GM10266 (cell line): ENCODE data around the gene HCN2.
A peak's percentile ranks its signal among the peaks of the same experiment; 100 is the strongest.
"Not testable (repeated sequence)": the region's sequence is repeated elsewhere in the genome, so short reads cannot be mapped to it uniquely, and the experiment has no call there.

Experiments
- DNase-seq: peaks from one replicate; pipeline ENCODE4 v3.0.0; 2012; ENCODE audit errors: extremely low spot score
- TF ChIP-seq, protein P1 (sequence below): IDR thresholded peaks from 2 replicates; pipeline ENCODE4 v1.5.1; 2012; ENCODE audit warnings: mild to moderate bottlenecking, low read depth; ENCODE audit not compliant: control insufficient read depth, insufficient read depth; ENCODE audit errors: missing control alignments

Gene HCN2

DNA sequence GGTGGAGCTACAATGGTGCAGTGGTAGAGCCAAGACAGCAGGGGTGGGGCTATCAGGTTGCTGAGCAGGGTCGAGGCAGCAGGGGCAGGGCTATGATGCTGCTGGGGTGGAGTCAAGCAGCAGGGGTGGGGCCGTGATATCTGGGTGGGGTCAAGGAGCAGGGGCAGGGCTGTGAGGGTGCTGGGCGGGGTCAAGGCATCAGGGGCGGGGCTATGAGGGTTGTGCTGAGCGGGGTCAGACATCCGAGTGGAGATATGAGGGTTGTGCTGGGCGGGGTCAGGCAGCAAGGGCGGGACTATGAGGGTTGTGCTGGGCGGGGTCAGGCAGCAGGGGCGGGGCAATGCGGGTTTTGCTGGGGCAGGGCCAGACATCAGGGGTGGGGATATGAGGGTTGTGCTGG is 14.7 kb downstream of the HCN2 start:
- peak; percentile 69 for DNase-seq
- TF ChIP-seq, protein P1, sequence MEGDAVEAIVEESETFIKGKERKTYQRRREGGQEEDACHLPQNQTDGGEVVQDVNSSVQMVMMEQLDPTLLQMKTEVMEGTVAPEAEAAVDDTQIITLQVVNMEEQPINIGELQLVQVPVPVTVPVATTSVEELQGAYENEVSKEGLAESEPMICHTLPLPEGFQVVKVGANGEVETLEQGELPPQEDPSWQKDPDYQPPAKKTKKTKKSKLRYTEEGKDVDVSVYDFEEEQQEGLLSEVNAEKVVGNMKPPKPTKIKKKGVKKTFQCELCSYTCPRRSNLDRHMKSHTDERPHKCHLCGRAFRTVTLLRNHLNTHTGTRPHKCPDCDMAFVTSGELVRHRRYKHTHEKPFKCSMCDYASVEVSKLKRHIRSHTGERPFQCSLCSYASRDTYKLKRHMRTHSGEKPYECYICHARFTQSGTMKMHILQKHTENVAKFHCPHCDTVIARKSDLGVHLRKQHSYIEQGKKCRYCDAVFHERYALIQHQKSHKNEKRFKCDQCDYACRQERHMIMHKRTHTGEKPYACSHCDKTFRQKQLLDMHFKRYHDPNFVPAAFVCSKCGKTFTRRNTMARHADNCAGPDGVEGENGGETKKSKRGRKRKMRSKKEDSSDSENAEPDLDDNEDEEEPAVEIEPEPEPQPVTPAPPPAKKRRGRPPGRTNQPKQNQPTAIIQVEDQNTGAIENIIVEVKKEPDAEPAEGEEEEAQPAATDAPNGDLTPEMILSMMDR = no peak

DNA sequence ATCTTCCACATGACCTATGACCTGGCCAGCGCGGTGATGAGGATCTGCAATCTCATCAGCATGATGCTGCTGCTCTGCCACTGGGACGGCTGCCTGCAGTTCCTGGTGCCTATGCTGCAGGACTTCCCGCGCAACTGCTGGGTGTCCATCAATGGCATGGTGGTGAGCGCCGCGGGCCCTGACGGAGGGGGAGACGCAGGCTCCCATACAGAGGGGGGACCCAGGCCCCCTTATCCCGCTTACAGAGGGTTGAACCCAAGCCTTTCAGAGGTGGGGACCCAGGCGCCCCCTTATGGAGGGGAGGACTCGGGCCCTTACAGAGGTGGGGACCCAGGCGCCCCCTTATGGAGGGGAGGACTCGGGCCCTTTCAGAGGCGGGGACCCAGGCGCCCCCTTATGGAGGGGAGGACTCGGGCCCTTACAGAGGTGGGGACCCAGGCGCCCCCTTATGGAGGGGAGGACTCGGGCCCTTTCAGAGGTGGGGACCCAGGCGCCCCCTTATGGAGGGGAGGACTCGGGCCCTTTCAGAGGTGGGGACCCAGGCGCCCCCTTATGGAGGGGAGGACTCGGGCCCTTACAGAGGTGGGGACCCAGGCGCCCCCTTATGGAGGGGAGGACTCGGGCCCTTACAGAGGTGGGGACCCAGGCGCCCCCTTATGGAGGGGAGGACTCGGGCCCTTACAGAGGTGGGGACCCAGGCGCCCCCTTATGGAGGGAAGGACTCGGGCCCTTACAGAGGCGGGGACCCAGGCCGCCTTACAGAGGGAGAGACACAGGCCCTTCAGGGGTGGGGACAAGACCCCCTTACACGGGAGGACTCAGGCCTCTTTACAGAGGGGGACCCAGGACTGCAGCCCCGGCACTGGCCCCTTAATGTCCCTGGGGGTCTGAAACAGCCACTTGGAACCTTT is 15.6 kb downstream of the HCN2 start:
- TF ChIP-seq, protein P1 = peak; percentile 12
- DNase-seq = not testable (repeated sequence)

GRCh38 chr19:607301-608154 is 17.8 kb downstream of the HCN2 start:
- no peak for DNase-seq
- TF ChIP-seq, protein P1 = no peak

GRCh38 chr19:608155-609003 is 18.7 kb downstream of the HCN2 start:
- no peak for DNase-seq
- TF ChIP-seq, protein P1 = no peak

GRCh38 chr19:609004-609346 is 19.3 kb downstream of the HCN2 start:
- DNase-seq = no peak
- TF ChIP-seq, protein P1 = no peak

DNA sequence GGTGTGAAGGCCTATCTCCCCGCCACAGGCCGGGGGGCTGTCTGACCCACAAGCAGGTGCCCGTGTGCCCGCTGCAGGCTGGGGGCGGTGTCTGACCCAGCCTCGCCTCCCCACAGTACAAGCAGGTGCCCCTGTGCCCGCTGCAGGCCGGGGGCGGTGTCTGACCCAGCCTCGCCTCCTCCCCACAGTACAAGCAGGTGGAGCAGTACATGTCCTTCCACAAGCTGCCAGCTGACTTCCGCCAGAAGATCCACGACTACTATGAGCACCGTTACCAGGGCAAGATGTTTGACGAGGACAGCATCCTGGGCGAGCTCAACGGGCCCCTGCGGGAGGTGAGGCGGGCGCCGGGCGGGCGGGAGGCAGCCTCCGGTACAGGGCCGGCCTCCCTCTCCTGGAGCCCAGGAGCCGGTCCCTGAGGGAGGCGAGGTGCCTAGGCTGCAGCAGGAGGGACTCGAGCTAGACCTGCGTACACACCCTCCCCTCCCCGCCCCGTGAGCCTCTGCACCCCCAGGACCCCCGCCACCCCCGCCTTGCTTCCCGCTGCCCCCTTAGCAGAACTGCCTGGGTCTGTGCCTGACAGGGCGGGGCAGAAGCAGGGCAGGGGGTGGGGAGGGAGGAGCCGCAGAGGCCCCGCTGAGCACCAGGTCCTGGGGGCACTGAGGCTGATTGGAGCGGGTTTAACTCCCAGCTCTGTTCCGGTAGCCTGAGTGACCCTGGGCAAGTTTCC is 20.6 kb downstream of the HCN2 start:
- TF ChIP-seq, protein P1 = no peak
- no peak for DNase-seq
